Measurements from ENCODE around the gene HARBI1. TPM values are rescaled to one million over a fixed set of nuclear protein-coding genes. Genes with fewer than 3 reads are reported as not detected.

The HARBI1 gene
- total RNA-seq, 1 donor from 2014 or later: 1.5 TPM

- no peak for DNase-seq (ENCODE audit: extremely low spot score in 2 of 2)
- intact Hi-C loops (cut with DNase I): no loop called here
- Histone ChIP-seq H3K27me3 (no peaks in the 10 kb centered on the region), H3K4me1 (no peaks in the 10 kb centered on the region), H3K4me3 (no peak overlapping the region), H3K9me3 (no peaks in the 10 kb centered on the region), H3K27ac (no peak overlapping the region), H3K36me3 (no peaks in the 10 kb centered on the region)
- TF ChIP-seq CTCF (IDR thresholded peaks at IDR 0.05): no peak
- no peak for TF ChIP-seq POLR2A (IDR thresholded peaks at IDR 0.05)
- TF ChIP-seq POLR2AphosphoS5 (IDR thresholded peaks at IDR 0.05; ENCODE audit: insufficient read depth in 1 of 2, low read depth in 1 of 2): no peak
Measured at GRCh38 chr11:46582588-46582987, 34.4 kb downstream of the HARBI1 start.

- intact Hi-C loops (cut with DNase I): no loop called here
Measured at GRCh38 chr11:46577058-46577457, 40.0 kb downstream of the HARBI1 start.

GRCh38 chr11:46574656-46575055, 42.4 kb downstream of the HARBI1 start:
- Histone ChIP-seq H3K27ac (no peak overlapping the region), H3K9me3 (no peaks in the 10 kb centered on the region), H3K4me3 (no peak overlapping the region), H3K36me3 (no peaks in the 10 kb centered on the region), H3K27me3 (no peaks in the 10 kb centered on the region), H3K4me1 (peaks cover 31% of the 10 kb centered on the region)
- intact Hi-C loops (cut with DNase I): no loop called here
- no peak for DNase-seq (ENCODE audit: extremely low spot score in 2 of 2)
- TF ChIP-seq CTCF (IDR thresholded peaks at IDR 0.05) (no peak), POLR2AphosphoS5 (IDR thresholded peaks at IDR 0.05; ENCODE audit: insufficient read depth in 1 of 2, low read depth in 1 of 2) (no peak), POLR2A (IDR thresholded peaks at IDR 0.05) (no peak)

More at GRCh38 chr11:46577058-46577457, 40.0 kb downstream of the HARBI1 start:
- H3K27me3 ChIP-seq: no peaks in the 10 kb centered on the region
- H3K9me3 ChIP-seq: no peaks in the 10 kb centered on the region
- no peak for TF ChIP-seq POLR2AphosphoS5 (IDR thresholded peaks at IDR 0.05; ENCODE audit: insufficient read depth in 1 of 2, low read depth in 1 of 2)
- TF ChIP-seq CTCF (IDR thresholded peaks at IDR 0.05): no peak
- no peak for TF ChIP-seq POLR2A (IDR thresholded peaks at IDR 0.05)
- H3K4me1 ChIP-seq: peaks cover 16% of the 10 kb centered on the region
- no peak overlapping the region for H3K4me3 ChIP-seq
- H3K27ac ChIP-seq: no peak overlapping the region
- no peak for DNase-seq (ENCODE audit: extremely low spot score in 2 of 2)
- H3K36me3 ChIP-seq: no peaks in the 10 kb centered on the region

- Histone ChIP-seq H3K27me3 (no peaks in the 10 kb centered on the region), H3K4me1 (peaks cover 22% of the 10 kb centered on the region), H3K4me3 (no peak overlapping the region), H3K9me3 (no peaks in the 10 kb centered on the region), H3K36me3 (no peaks in the 10 kb centered on the region), H3K27ac (no peak overlapping the region)
- no peak for DNase-seq (ENCODE audit: extremely low spot score in 2 of 2)
- intact Hi-C loops (cut with DNase I): no loop called here
- TF ChIP-seq CTCF (IDR thresholded peaks at IDR 0.05) (no peak), POLR2A (IDR thresholded peaks at IDR 0.05) (no peak), POLR2AphosphoS5 (IDR thresholded peaks at IDR 0.05; ENCODE audit: insufficient read depth in 1 of 2, low read depth in 1 of 2) (no peak)
Measured at GRCh38 chr11:46570790-46571398, 46.1 kb downstream of the HARBI1 start.

GRCh38 chr11:46565232-46565840, 51.7 kb downstream of the HARBI1 start:
- peaks cover 13% of the 10 kb centered on the region for H3K4me1 ChIP-seq
- no peak overlapping the region for H3K27ac ChIP-seq
- H3K4me3 ChIP-seq: no peak overlapping the region
- H3K9me3 ChIP-seq: no peaks in the 10 kb centered on the region
- no peak for TF ChIP-seq CTCF (IDR thresholded peaks at IDR 0.05)
- TF ChIP-seq POLR2AphosphoS5 (IDR thresholded peaks at IDR 0.05; ENCODE audit: insufficient read depth in 1 of 2, low read depth in 1 of 2): no peak
- no peak for TF ChIP-seq POLR2A (IDR thresholded peaks at IDR 0.05)
- no peaks in the 10 kb centered on the region for H3K27me3 ChIP-seq
- no peak for DNase-seq (ENCODE audit: extremely low spot score in 2 of 2)
- intact Hi-C loops (cut with DNase I): no loop called here
- H3K36me3 ChIP-seq: no peaks in the 10 kb centered on the region

Measured in vagina (tissue), 2 donors.